ENCODE results near the gene DEF6. TPM values are rescaled to one million over a fixed set of nuclear protein-coding genes. Genes with fewer than 3 reads are reported as not detected.

Gene DEF6
- polyA plus RNA-seq, 1 experiment = 2.5 TPM

GRCh38 chr6:35253249-35253648 is 44.4 kb upstream of the DEF6 start:
- ChIA-PET CTCF (interaction anchor here (1.2 kb wide), 1 partner anchor 13 kb away, joined by 3 read pairs; no protein-coding TSS in a partner anchor), POLR2A (no interaction called here)
- no peak for DNase-seq (ENCODE audit: low read depth, low spot score)

GRCh38 chr6:35258336-35258735 is 39.3 kb upstream of the DEF6 start:
- CTCF ChIA-PET = interaction anchor here (1.3 to 5.6 kb wide), 4 partner anchors 17 to 209 kb away, joined by 4 to 48 read pairs (median 4); partner anchors contain the start of gene RPL10A
- no peak for TF ChIP-seq CTCF (IDR thresholded peaks at IDR 0.05; ENCODE audit: low read depth, low read length)
- Histone ChIP-seq H3K27me3 (ENCODE audit: control insufficient read depth, insufficient read depth, low read length) (no peaks in the 10 kb centered on the region), H3K27ac (ENCODE audit: low read depth, low read length) (peak overlapping the region; percentile 92), H3K9me3 (ENCODE audit: control insufficient read depth, insufficient read depth, low read length) (no peaks in the 10 kb centered on the region), H3K4me3 (ENCODE audit: low read depth, low read length) (peak overlapping the region; percentile 97)
- DNase-seq (ENCODE audit: low read depth, low spot score) = no peak
- POLR2A ChIA-PET = interaction anchor here (0.7 to 1.7 kb wide), 5 partner anchors 10 to 70 kb away, joined by 3 to 12 read pairs (median 5); no protein-coding TSS in a partner anchor

More at GRCh38 chr6:35253249-35253648, 44.4 kb upstream of the DEF6 start:
- Histone ChIP-seq H3K27me3 (ENCODE audit: control insufficient read depth, insufficient read depth, low read length) (no peaks in the 10 kb centered on the region), H3K27ac (ENCODE audit: low read depth, low read length) (no peak overlapping the region), H3K9me3 (ENCODE audit: control insufficient read depth, insufficient read depth, low read length) (no peaks in the 10 kb centered on the region), H3K4me3 (ENCODE audit: low read depth, low read length) (no peak overlapping the region)
- no peak for TF ChIP-seq CTCF (IDR thresholded peaks at IDR 0.05; ENCODE audit: low read depth, low read length)

GRCh38 chr6:35258858-35259193 is 38.8 kb upstream of the DEF6 start:
- no peaks in the 10 kb centered on the region for H3K27me3 ChIP-seq (ENCODE audit: control insufficient read depth, insufficient read depth, low read length)

GRCh38 chr6:35259194-35259947 is 38.2 kb upstream of the DEF6 start, which contains the start of gene ZNF76:
Gene ZNF76, plus strand, starts transcription at chr6:35259735. Its CDS starts 21,417 bp downstream, at chr6:35281152.
- H3K27ac ChIP-seq (ENCODE audit: low read depth, low read length) = peak within 1 kb of the TSS; percentile 92
- TF ChIP-seq CTCF (IDR thresholded peaks at IDR 0.05; ENCODE audit: low read depth, low read length) = no peak
- no peaks in the 10 kb centered on the region for H3K27me3 ChIP-seq (ENCODE audit: control insufficient read depth, insufficient read depth, low read length)
- peak; percentile 91 for DNase-seq (ENCODE audit: low read depth, low spot score)
- peak within 1 kb of the TSS; percentile 97 for H3K4me3 ChIP-seq (ENCODE audit: low read depth, low read length)
- ChIA-PET POLR2A (interaction anchor here (0.6 to 1.7 kb wide), 15 partner anchors 9 to 1031 kb away, joined by 3 to 12 read pairs (median 3); partner anchors contain the start of gene RPL10A), CTCF (interaction anchor here (0.8 to 5.6 kb wide), 4 partner anchors 18 to 208 kb away, joined by 3 to 48 read pairs (median 4); partner anchors contain the start of gene RPL10A)
- no peaks in the 10 kb centered on the region for H3K9me3 ChIP-seq (ENCODE audit: control insufficient read depth, insufficient read depth, low read length)

More at GRCh38 chr6:35258858-35259193, 38.8 kb upstream of the DEF6 start:
- Histone ChIP-seq H3K27ac (ENCODE audit: low read depth, low read length) (peak overlapping the region; percentile 92), H3K4me3 (ENCODE audit: low read depth, low read length) (peak overlapping the region; percentile 97), H3K9me3 (ENCODE audit: control insufficient read depth, insufficient read depth, low read length) (no peaks in the 10 kb centered on the region)
- ChIA-PET POLR2A (interaction anchor here (0.7 to 1.7 kb wide), 14 partner anchors 9 to 209 kb away, joined by 3 to 12 read pairs (median 3); partner anchors contain the start of gene RPL10A), CTCF (interaction anchor here (0.8 to 5.6 kb wide), 5 partner anchors 17 to 209 kb away, joined by 3 to 48 read pairs (median 4); partner anchors contain the start of gene RPL10A)
- peak; percentile 30; the same call in 1 of the 2 replicates for TF ChIP-seq CTCF (IDR thresholded peaks at IDR 0.05; ENCODE audit: low read depth, low read length)
- DNase-seq (ENCODE audit: low read depth, low spot score) = no peak

All from AG04450 (cell line).